Measurements from ENCODE around the gene RALGAPA1. TPM values are rescaled to one million over a fixed set of nuclear protein-coding genes. Genes with fewer than 3 reads are reported as not detected.

RALGAPA1 gene
- total and polyA plus RNA-seq, 2 of the 13 experiments (the other 11 are each of a cell fraction or from before 2014, with no cell fraction given), result 65.0 to 89.2 TPM

DNA sequence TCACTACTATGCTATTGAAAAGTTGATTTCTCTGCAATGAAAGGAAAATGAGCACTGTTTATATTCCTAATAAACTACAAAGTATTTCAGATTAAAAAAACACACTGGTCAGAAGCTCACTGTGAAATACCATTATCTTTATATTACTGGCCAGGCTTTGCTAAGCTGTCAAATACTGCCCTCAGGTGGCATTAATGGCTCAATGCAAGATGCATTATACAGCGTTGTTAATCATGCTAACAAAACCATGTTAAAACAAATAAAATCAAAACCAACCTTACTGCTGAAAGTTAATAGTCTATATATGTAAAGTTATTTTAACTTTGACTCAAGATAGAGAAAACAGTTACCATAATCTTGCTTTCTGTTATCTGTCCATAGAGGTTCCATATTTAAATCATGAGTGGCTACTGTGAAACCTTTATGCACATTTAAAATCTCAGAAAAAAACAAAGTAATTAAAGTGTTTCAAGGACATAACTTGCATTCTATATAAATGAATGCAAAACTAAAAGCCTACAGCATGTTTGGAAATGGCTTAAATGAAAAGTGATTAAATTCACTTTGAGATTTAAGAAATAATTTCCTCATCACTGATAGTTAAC is 121.7 kb downstream of the RALGAPA1 start (continued):
- TF ChIP-seq, protein P1, sequence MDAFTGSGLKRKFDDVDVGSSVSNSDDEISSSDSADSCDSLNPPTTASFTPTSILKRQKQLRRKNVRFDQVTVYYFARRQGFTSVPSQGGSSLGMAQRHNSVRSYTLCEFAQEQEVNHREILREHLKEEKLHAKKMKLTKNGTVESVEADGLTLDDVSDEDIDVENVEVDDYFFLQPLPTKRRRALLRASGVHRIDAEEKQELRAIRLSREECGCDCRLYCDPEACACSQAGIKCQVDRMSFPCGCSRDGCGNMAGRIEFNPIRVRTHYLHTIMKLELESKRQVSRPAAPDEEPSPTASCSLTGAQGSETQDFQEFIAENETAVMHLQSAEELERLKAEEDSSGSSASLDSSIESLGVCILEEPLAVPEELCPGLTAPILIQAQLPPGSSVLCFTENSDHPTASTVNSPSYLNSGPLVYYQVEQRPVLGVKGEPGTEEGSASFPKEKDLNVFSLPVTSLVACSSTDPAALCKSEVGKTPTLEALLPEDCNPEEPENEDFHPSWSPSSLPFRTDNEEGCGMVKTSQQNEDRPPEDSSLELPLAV (CRISPR knock-in tag; conservative IDR thresholded peaks at IDR 0.05; ENCODE audit: low read depth), result no peak
- no peak for TF ChIP-seq DMAP1 (CRISPR knock-in tag; IDR thresholded peaks at IDR 0.05)
- TF ChIP-seq ERF (CRISPR knock-in tag; IDR thresholded peaks at IDR 0.05), result 0 out of 2 replicates have a peak, but pooled peaks have one; percentile 33
- no peak for TF ChIP-seq ARNT (IDR thresholded peaks at IDR 0.05)
- TF ChIP-seq REL (CRISPR knock-in tag; conservative IDR thresholded peaks at IDR 0.05), result no peak
- peak; percentile 79; the same call in 1 of the 2 replicates for TF ChIP-seq REPIN1 (CRISPR knock-in tag; IDR thresholded peaks at IDR 0.05; ENCODE audit: borderline replicate concordance, low read depth)
- no peak for TF ChIP-seq TFDP2 (CRISPR knock-in tag; IDR thresholded peaks at IDR 0.05)
- TF ChIP-seq, protein P2, sequence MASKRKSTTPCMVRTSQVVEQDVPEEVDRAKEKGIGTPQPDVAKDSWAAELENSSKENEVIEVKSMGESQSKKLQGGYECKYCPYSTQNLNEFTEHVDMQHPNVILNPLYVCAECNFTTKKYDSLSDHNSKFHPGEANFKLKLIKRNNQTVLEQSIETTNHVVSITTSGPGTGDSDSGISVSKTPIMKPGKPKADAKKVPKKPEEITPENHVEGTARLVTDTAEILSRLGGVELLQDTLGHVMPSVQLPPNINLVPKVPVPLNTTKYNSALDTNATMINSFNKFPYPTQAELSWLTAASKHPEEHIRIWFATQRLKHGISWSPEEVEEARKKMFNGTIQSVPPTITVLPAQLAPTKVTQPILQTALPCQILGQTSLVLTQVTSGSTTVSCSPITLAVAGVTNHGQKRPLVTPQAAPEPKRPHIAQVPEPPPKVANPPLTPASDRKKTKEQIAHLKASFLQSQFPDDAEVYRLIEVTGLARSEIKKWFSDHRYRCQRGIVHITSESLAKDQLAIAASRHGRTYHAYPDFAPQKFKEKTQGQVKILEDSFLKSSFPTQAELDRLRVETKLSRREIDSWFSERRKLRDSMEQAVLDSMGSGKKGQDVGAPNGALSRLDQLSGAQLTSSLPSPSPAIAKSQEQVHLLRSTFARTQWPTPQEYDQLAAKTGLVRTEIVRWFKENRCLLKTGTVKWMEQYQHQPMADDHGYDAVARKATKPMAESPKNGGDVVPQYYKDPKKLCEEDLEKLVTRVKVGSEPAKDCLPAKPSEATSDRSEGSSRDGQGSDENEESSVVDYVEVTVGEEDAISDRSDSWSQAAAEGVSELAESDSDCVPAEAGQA (IDR thresholded peaks at IDR 0.05; ENCODE audit: low read depth), result no peak
- TF ChIP-seq, protein P2 (CRISPR knock-in tag; IDR thresholded peaks at IDR 0.05; ENCODE audit: borderline replicate concordance), result 0 out of 2 replicates have a peak, but pooled peaks have one; percentile 22
- peak; percentile 9; the same call in 1 of the 2 replicates for TF ChIP-seq NCOA2 (CRISPR knock-in tag; IDR thresholded peaks at IDR 0.05)
- TF ChIP-seq ZNF318 (CRISPR knock-in tag; IDR thresholded peaks at IDR 0.05), result no peak
- TF ChIP-seq ATF3 (CRISPR knock-in tag; IDR thresholded peaks at IDR 0.05), result no peak
